Measurements from ENCODE around the gene CKAP4.

Gene CKAP4

DNA sequence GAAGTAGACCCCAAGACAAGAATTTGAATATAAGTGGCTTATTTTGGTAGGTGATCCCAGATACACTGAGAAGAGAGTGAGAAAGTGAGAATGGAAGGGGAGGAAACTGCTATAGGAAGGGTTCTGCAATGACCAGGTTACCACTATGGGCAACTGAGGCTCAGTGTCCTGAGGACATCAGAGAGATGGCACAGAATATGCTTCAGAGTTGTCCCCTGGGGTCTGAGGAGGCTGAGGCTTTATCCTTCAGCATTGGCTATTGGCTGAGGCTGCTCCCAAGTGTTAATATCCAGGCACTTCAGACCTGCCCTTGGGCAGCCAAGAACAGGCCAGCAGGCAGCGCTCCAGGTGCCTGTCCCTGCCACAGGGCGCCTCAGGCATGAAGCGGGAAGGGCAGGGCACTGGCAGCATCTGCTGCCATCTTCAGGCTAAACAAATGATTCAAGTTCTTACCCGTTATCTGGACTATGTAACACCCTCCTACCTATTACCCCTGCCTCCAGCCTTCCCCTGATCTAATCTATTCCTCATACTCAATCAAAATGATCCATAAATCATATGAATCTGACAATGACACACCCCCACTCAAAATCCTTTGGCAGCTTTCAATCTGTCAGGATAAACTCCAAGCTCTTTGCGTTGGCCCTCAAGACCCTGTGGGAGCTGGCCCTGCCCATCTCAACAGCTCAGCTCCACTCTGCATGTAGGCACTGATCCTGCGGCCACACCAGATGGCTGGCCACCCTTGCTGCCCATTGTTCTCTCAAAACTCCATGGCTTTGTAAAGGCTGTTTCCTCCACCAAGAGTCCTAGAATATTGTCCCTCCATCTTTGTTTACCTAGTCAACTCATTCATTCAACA, 42.4 kb downstream of the CKAP4 start:
- TF ChIP-seq, protein P1, sequence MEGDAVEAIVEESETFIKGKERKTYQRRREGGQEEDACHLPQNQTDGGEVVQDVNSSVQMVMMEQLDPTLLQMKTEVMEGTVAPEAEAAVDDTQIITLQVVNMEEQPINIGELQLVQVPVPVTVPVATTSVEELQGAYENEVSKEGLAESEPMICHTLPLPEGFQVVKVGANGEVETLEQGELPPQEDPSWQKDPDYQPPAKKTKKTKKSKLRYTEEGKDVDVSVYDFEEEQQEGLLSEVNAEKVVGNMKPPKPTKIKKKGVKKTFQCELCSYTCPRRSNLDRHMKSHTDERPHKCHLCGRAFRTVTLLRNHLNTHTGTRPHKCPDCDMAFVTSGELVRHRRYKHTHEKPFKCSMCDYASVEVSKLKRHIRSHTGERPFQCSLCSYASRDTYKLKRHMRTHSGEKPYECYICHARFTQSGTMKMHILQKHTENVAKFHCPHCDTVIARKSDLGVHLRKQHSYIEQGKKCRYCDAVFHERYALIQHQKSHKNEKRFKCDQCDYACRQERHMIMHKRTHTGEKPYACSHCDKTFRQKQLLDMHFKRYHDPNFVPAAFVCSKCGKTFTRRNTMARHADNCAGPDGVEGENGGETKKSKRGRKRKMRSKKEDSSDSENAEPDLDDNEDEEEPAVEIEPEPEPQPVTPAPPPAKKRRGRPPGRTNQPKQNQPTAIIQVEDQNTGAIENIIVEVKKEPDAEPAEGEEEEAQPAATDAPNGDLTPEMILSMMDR (conservative IDR thresholded peaks at IDR 0.05; ENCODE audit: low read length): 0 out of 2 replicates have a peak, but pooled peaks have one; percentile 9
- DNase-seq (ENCODE audit: low read depth): peak; percentile 35
- no peak overlapping the region for H3K4me3 ChIP-seq (ENCODE audit: low read length)

DNA sequence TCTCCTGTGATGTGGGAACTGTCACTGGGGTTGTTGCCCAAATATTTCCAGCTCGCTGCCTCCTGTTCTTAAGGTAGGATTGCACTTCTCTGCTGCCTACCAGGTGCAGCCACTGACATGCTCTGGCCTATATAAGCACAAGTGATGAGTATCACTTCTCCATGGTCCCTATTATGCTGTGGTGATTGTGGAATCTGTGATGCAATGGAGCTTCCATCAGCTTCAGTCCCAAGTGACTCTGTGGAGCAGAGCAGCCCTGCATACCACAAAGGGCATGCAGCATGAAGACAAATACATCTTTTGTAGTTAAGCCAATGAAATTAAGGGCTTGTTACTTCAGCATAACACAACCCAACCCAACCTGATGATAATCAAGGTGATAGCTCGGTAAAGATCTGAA, 43.5 kb downstream of the CKAP4 start:
- TF ChIP-seq, protein P1 (conservative IDR thresholded peaks at IDR 0.05; ENCODE audit: low read length): no peak
- no peak overlapping the region for H3K4me3 ChIP-seq (ENCODE audit: low read length)
- DNase-seq (ENCODE audit: low read depth): peak; percentile 48

DNA sequence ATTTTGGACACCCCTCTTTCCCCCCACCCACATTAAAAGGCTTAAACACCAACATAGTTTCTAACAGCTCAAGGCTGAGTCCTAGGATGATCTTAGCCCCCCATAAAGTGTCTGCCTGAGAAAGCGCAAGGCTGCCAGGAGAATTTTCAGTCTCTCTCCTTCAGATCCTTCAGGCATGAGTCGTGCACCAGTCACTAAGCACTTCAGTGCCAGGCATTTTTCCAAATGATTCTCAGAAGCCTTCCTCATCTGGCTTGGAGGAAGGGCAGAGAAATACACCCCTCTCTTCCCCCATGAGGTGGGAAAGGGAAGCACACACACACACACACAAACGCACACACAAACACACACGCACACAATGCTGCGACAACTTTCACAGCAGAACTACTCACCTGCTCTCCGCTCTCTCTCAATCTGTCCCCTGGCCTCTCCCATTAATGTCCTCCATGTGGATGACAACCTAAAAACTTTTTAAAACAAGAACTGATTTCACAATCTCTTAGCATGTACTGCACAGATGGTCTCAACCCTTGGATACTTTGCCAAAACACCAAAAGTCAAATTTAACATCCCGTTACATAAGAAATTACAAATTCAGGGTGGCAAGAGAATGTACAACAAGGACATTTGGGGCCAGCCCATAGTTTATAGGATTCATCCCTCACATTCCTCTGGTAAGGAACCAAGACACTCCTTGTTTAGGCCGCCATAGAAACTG, 49.8 kb downstream of the CKAP4 start:
- TF ChIP-seq, protein P1 (conservative IDR thresholded peaks at IDR 0.05; ENCODE audit: low read length): peak; percentile 44
- peak overlapping the region; percentile 31 for H3K4me3 ChIP-seq (ENCODE audit: low read length)
- peak; percentile 97 for DNase-seq (ENCODE audit: low read depth)

DNA sequence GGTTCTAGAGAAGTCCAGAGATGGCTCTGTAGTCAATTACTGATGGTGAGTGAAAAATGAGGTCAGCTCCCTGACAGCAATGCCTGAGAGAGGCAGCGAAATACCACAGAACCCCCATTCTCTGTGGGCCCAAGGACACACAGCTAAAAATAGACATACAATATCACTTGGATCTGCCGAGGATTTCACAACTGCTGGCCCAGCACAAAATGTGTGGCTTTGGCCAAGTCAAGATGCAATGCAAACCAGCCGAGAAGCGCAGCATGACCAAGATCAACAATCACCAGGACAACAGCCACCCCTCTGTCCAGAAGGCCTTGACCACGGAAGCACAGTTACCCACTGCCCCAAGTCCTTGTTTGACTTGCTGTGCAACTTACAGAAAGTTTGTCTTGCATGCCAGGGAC, 52.2 kb downstream of the CKAP4 start:
- TF ChIP-seq, protein P1 (conservative IDR thresholded peaks at IDR 0.05; ENCODE audit: low read length): no peak
- peak; percentile 98 for DNase-seq (ENCODE audit: low read depth)
- no peak overlapping the region; the same call in 1 of the 2 replicates for H3K4me3 ChIP-seq (ENCODE audit: low read length)

DNA sequence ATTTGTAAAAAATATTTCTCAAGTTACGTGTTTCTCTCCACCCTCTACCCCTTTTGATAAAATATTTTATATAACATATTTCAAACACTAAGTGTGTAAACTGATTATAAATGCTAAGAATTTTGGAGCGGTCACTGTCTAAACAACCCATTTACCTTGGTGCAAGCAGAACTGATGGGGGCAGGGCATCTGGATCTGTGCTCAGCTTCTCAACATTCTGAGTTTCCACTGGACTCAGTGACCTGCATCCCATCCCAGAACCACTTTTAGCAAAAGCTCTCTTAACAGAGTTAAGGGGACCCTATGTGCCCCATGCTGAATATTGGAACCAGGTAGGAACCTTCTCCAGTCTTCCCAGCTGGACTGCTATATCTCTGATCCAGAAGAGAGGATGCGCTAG, 53.5 kb downstream of the CKAP4 start:
- no peak for DNase-seq (ENCODE audit: low read depth)
- TF ChIP-seq, protein P1 (conservative IDR thresholded peaks at IDR 0.05; ENCODE audit: low read length): no peak
- no peak overlapping the region for H3K4me3 ChIP-seq (ENCODE audit: low read length)

DNA sequence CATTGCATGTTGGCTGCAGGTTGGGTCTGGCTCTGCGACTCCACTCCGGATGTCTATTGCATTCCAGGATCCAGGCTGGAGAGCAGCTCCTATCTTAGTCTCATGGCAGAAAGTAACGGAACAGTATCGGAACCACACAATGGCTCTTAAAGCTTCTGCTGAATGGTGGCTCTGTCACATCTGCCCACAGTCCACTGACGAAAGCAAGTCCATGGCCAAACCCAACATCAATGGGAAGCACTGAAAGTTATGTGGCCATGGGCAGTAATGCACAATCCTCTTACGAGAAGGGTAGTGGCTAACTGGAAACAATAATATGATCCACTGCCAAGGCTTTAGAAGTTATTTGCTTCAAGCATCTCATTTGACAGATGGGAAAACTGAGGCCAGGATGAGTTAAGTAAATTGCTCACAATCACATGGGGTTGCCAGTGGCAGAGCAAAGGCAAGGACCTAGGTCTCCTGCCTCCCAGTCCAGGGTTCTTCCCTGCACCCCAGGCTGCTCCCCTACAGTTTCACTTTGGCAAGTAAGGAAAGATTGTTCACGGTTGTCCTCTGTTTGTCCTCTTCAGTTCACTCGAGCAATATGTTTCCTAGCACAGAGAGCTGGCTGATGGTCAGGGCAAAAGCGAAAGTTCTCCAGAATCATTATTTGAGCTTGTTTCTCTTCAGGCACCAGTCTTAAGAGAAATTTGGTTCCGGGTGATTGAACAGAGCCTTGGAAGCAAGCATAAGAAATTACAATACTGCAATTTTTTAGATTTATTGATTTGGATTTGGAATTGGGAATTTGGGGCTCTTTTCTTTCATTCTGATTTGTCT, 54.2 kb downstream of the CKAP4 start:
- DNase-seq (ENCODE audit: low read depth): peak; percentile 26
- no peak overlapping the region for H3K4me3 ChIP-seq (ENCODE audit: low read length)
- TF ChIP-seq, protein P1 (conservative IDR thresholded peaks at IDR 0.05; ENCODE audit: low read length): no peak

Measured in AG10803 (cell line).